Right lobe of liver (tissue), 4 donors: ENCODE results near the gene CDCA5.

Experiments
- CTCF ChIP-seq, 4 donors: fragments of 200-600 bp in 3 of 4; fragments of 450-650 bp in 1 of 4; IDR thresholded peaks; one replicate each; pipeline versions ENCODE4 v1.5.1 to v1.8.0; 2016 to 2022; ENCODE audit warnings: antibody characterized with exemption in 4 of 4, mild to moderate bottlenecking in 2 of 4
- POLR2A ChIP-seq: fragments of 450-650 bp; IDR thresholded peaks from one replicate; pipeline ENCODE4 v1.6.1; 2017; ENCODE audit warnings: antibody characterized with exemption, mild to moderate bottlenecking
- donor health status: DM: no; HTN: no; CAD: no.
- donor health status: DM: no; HTN: no; CAD: no.
- donor health status: DM: no; HTN: yes; CAD: no.

- no peak for TF ChIP-seq POLR2A
- no peak for TF ChIP-seq CTCF (IDR thresholded peaks at IDR 0.05)
These were observed 32.4 kb downstream of the CDCA5 start for GRCh38 chr11:65051398-65051858.
